DLD1 (cell line): Measurements from ENCODE around the gene COL19A1.
"Not testable (repeated sequence)": the region's sequence is repeated elsewhere in the genome, so short reads cannot be mapped to it uniquely, and the experiment has no call there.

Source experiments
- in situ Hi-C: cut with HindIII; loops from 2 replicates; pipeline ENCODE4 v1.10.0; 2017; ENCODE audit warnings: low sequenced_read_pairs

The COL19A1 gene

DNA sequence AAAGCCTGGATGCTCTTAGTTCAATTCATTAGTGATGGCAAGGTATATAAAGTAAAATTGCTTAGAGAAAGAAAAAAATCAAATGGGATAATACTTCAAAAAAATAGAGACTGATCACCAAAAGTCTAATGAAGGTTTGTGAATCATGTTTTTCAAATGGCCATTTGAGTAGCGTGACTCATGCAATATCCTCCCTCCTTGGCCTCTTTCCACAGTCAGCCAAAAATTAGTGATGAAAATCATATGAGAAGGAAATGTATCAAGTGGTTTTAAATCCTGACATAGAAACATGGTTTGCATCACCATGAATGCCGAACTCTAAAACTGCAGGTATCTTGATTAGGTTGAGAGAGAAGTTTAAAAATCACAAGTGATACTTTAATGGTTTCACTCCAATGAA lies 1.2 kb upstream of the COL19A1 start:
- in situ Hi-C loops, result no loop called here

DNA sequence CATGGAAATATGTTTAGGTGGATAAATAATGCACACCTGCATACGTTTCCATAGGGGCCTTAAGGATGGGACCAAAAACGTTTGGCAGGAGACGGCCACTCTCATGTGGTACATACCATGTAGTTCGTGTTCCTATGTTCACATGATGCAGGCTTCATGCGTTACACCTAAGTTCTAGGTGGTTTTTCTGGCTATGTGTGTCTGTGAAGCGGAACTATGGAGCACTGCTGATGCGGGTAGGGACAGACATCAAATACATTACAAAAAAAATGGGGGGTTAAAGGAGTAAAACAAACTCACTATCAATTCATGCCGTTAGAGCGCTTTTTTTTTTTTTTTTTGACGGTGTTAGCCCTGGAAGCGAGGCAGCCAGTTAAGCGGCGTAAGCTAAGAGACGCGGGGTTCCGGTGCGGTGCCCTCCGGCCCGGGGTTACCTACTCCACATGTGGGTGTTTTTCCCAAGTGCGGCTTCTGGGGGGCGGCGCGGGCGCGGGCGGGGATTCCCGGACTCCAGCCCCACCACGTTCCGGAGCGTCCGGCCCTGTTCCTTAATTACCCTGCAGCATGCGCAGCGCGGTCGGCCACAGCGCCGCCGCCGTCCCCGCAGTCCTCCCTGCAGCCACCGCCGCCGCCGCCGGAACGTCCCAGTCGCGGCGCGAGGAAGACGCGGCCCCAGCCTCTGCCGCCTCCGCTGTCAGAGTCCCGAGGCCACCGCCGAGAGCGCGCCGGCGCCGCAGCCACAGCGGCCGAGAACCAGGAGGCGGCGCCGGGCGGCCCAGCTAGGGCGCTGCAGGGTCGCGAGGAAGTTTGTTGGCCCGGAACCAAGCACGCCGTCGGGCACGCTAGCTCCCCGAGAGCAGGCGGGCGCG lies 648 bp downstream of the COL19A1 start:
- in situ Hi-C loops, result no loop called here

DNA sequence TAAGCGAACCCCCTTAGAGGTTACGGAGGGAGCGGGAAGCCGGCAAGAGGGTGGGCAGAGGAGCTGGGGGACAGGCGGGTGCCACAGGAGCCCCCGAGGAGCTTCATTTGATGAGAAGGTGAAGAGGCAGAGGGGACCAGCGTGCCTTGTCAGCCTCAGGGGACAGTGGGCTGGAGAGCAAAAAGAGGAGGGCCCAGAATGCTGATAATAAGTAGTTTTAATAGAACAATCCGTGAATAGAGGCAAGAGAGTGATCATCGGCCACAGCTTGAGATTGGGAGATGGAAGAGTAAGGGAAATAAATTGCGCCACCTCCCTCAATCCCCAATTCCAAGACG lies 1.3 kb downstream of the COL19A1 start:
- in situ Hi-C loops, result no loop called here

DNA sequence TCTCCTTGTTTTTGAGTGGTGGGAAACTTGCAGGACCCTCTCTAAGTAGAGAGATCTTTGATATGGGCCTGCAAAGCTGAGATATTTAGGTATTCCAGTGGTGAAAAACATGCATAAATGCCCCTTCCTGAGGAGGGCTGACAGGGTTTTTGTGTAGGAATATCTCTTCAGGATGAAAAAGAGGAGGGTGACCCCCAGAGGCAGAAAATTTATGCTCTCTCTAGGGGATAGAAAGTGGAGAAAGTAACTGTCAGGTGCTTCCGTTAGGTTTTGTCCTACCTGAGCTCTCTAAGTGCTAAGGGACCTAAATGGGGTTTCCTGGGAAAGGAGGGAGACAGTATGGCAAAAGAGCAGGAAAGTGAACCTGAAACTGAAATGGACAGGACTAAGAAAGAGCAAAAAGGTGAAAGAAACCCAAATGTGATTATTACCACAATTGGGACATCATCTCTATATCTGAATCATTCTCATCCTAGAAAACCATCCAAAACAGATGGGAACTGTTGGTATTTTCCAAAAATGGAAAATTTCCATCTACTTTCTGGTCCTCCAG lies 2.0 kb downstream of the COL19A1 start:
- in situ Hi-C loops, result no loop called here

DNA sequence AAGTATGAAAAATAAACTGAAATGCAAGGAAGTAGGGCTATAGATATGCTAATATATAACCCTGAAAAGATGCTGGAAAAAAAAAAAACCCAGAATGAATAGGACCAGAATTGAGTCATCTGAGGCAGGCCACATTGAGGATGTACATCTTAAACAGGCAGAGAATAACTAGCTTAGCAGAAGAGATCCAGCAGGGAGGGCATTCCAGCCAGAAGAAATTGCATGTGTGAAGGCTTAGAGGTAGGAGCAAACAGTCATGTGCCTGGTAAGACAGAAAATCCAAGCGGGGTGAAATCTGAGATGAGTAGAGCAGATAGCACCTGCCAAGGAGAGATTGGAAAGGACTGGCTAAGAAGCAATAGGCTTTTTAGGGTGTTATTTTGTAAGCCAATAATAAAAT lies 2.6 kb downstream of the COL19A1 start:
- in situ Hi-C loops, result no loop called here

DNA sequence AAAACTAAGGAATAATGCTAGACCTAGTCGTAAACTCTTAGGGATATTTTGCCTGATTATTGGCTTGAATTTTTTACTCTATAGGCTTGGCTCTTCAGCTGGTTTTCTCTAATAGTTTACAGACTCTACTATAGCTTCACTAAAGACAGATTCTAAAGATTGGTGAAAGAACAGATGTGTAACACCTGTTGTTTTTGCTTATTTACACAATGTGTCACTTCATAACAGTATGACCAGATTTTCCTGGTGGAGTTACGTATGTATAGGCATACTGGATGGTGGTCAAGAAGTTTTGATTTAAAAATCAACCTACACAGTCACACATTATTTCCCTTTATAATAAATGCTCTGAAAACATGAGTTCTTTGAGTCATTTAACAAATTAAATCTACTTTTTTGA lies 4.8 kb downstream of the COL19A1 start:
- in situ Hi-C loops, result no loop called here

DNA sequence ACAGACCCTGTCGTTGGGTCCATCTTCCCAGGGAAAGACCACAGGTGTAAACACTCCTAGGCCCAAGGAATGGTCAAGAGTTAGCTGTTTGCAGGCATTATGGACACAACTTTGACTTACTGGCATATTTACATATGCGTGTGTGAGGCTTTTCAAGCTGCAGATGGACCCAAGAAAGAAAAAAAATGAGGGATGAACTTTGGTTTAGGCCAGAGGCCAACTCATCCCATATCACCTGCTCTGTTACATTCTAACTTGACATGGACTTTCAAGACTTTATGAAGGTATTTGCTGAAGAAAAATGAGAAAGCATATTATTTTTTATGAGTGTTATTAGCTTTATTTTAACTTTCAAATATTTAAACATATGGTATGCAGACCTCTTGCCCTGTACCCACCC lies 6.9 kb downstream of the COL19A1 start:
- in situ Hi-C loops, result no loop called here

DNA sequence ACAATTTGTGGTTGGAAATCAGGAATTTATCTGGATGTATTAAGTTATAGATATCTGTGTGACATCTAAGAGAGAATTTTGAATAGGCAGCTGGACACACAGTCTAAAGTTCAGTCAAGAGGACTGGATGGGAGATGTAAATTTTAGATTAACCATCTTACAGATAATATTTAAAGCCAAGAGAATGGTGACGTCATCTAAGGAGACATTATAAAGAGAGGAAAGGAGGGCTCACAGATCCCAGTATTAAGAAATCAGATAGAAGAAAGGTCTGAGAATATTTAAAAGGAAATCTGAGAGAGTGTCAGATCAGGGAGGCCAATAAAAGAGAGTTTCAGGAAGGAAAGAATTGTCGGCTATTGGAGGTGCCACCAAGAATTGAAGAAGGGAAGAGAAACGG lies 9.4 kb downstream of the COL19A1 start:
- in situ Hi-C loops, result no loop called here

DNA sequence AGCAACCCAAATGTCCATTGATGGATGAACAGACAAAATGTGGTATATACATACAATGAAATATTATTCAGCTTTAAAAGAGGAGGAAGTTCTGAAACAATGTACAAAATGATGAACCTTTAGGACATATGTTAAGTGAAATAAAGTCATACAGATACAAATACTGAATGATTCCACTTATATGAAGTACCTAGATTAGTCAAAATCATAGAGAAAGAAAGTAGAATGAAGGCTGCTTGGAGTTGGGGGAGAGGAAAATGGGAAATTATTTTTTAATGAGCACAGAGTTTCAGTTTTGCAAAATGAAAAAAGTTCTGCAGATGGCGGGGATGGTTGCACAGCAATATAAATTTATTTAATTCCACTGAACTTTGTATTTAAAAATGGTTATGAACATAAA lies 12.4 kb downstream of the COL19A1 start:
- in situ Hi-C loops, result no loop called here

DNA sequence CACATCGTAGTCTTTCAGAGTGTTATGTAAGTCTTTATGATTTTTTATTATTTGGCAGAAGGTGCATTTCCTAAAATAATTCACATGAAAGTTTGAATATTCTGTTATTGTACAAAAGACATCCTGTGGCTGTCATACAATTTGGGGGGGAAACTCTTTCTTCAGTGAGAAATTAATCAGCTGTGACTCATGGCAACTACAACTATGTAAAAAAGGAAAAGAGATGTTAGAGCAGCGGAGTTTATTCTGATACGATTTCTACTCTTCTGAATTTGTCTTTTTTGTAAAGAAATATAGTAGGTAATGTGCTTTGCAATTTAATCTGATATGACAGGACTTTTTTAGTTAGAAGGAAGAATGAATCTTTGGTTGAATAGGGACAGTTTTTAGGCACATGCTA lies 14.2 kb downstream of the COL19A1 start:
- in situ Hi-C loops, result no loop called here

DNA sequence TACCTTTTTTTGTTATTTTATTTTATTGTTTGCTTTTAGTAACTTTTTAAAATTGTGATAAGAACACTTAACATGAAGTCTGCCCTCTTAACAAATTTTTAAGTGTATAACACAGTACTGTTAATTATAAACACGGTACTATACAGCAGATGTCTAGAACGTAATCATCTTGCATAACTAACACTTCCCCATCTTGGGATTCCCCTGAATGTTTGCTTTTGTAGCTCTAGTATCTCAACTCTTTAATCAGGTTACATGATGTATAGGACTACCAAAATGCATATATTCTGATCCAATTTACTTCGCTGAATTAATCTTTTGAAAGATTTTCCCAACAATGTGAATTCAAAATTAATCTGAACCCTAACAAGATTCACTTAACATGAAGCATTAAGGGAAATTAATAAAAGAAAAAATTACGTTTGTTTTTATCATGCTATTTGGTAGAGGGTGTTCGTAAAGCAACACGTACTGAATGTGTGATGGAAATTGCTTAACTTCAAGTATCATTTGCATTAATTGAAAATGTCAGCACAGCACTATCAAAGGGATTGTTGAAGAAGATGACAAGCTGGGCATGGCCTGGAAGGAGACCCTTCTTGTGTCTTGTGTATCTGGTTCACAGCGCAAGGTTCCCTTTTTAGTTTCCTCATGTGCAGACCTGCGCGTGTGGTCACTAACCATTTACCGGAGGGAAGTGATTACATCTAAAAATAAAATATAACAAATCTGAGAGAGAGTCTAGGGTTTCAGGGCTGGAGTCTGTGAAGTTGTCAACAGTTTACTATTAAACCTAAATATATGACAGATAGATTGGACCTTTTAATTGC lies 15.2 kb downstream of the COL19A1 start:
- in situ Hi-C loops, result no loop called here

DNA sequence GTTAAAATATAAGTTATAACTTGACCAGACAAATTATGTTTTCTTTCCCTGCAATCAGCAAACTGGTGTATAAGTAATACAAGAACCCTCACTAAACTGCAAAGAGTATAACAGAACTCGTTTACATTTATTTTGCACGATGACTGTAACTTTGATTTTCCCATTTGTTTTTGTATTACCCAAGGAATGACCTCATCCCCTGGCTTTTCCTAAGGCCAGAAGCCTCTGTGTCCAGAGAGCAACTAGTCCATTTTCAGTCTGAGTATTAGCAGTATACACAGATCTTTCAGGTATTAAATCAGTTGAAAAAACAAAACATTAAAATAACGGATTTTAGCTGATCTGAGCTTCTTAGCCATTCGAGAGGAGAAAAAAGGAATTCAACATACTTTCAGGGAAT lies 17.2 kb downstream of the COL19A1 start:
- in situ Hi-C loops, result no loop called here

DNA sequence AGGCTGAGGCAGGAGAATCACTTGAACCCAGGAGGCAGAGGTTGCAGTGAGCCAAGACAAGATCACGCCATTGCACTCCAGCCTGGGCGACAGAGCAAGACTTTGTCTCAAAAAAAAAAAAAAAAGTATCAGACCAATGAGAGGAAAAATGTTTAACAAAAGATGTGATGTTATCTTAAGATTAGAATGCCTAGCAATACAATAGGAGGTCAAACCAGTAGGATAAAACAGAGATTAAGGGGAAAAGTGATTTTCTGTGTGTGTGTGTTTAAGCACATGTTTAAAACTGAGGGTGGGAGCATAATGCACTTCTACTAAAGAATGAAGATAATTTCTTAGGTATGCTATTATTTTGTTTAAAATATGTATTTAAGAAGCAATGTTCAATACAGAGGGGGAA lies 17.9 kb downstream of the COL19A1 start:
- in situ Hi-C loops, result no loop called here

DNA sequence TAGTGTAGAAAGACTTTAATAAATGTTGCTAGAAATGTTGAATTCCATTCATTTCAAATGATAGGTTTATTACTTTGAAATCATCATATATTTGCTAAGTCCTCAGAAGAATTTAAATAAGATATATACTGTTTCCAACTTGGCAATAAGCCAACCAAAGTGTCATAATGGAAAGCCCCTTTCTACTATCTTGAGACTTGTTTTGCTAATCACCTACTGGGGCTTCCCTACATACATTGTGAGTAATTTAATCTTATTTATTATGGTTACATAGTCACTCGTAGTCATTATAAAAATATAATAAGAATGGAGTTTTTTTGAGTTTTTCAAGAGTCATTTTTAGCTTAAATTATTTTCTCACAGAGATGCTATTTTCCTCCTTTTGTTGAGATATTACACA lies 20.7 kb downstream of the COL19A1 start:
- in situ Hi-C loops, result no loop called here

DNA sequence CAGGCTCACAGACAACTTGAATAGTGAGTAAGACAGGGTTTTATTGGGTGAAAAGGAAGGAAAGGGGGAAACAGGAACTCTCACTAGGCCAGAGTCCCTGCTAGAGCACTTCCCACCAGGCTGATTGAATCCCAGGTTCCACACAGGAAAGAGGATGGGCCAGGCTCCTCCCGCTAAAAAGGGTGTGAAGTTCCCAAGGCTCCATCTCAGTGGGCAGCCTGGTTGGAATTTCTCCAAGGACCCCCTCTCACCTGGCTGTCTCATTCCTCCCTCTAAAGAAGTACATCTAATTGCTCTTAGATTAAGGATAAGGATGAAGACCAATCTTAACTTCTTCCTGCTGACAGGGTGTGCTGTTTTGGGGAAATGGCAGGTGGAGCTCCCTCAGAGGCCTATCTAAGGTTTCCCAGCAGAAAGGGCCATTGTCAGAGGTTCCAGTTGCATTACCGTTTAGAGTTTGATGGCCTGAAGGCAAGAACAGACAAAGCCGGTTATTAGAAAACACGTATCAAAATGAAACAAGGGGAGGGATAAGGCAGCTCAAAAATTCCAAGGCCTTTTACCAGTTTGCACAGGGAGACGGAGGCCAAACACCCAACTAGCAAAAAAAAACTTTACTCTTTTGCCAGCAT lies 21.5 kb downstream of the COL19A1 start:
- in situ Hi-C loops, result no loop called here

DNA sequence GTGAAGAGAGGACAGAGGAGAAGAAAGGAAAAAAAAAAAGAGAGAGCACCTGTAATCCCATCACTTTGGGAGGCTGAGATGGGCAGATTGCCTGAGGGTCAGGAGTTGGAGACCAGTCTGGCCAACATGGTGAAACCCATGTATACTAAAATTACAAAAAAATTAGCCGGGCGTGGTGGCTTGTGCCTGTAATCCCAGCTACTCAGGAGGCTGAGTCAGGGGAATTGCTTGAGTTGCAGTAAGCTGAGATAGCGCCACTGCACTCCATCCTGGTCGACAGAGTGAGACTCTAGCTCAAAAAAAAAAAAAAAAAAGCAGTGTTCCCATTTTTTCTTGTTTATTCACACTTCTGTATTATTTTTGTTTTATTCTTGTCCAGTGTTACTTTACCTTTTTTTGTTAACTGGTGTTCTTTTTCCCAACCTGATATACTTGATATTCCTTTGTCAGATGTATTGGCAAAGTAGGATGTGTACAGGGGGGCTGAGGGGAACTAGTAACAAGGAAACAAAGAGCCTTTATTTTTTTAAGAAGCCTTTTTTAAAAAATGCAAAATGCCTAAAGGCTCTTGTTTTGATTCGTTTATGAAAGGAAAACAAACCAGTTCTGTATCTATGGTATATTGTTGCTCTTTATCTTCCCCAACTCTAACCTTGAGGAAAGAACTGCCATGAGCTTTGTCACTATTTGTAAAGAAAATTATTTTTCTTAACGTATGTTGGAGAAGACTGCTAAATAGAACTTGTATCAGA lies 22.3 kb downstream of the COL19A1 start:
- in situ Hi-C loops, result no loop called here

DNA sequence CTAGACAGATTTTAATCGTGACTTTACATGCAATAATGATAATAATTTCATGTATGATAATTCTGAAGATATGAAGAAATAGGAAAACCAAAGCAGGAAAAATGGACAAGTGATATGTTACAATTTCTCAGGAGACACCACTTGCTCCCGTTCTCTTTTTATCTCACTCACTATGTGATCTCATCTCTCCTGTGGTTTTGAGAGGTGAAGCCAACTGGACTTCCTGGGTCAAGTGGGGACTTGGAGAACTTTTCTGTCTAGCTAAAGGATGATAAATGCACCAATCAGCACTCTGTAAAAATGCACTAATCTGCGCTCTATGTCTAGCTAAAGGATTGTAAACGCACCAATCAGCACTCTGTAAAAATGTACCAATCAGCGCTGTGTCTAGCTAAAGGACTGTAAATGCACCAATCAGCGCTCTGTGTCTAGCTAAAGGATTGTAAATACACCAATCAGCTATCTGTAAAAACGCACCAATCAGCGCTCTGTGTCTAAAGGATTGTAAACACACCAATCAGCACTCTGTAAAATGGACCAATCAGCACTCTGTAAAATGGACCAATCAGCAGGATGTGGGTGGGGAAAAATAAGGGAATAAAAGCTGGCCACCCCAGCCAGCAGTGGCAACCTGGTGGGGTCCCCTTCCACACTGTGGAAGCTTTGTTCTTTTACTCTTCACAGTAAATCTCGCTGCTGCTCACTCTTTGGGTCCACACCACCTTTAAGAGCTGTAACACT lies 23.0 kb downstream of the COL19A1 start:
- in situ Hi-C loops, result not testable (repeated sequence)

DNA sequence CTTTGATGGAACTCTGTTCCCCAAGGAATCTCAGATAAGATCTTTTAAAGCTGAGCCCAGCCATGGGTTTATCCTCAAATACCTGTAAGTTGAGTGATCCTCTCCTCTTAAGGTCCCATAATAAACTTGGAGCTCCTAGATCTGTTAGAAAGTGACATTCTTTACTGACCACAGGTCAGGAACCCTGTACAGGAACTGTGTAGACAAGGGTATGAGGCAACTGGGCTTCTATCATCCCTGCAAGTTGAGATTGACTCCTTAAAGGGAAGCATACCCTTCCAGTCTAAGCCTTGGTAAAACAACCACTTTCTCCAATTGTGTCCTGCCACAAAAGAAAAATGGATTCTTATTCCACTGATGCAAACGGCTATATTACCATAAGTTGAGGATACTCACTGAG lies 26.2 kb downstream of the COL19A1 start:
- in situ Hi-C loops, result not testable (repeated sequence)

DNA sequence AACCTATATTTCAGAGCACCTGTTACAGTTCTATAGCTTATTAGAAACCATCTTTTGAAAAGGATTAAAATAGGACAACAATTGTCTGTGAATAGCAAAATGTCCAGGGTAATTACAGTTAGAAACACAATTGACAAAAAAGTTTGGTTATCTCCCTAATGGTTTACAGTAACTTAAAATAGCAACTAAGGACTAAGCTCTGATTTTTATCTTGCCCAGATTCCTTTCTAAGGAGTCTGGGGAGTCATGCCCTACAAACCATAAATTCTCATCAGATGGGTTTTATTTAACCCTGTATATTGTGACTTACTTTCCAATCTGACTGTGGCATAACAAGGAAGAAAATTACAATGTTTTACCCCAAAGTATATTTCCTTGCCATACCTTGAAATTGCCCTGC lies 26.9 kb downstream of the COL19A1 start:
- in situ Hi-C loops, result not testable (repeated sequence)
